Liver (tissue), 3 donors: Measurements from ENCODE around the gene HLCS.

Experiments
- ATF3 ChIP-seq: IDR thresholded peaks from 2 replicates; pipeline ENCODE4 v1.6.1; 2016; ENCODE audit warnings: antibody characterized with exemption
- FOXA1 ChIP-seq: IDR thresholded peaks from 2 replicates; pipeline ENCODE4 v1.6.1; 2016; ENCODE audit warnings: antibody characterized with exemption
- GABPA ChIP-seq, 2 donors: IDR thresholded peaks in 1 of 2; conservative IDR thresholded peaks in 1 of 2; 2 replicates each; pipeline ENCODE4 v1.6.1; 2016; ENCODE audit warnings: antibody characterized with exemption in 2 of 2, mild to moderate bottlenecking in 1 of 2, moderate library complexity in 1 of 2
- JUND ChIP-seq, 2 donors: IDR thresholded peaks; 2 replicates each; pipeline ENCODE4 v1.6.1; 2016; ENCODE audit warnings: antibody characterized with exemption in 2 of 2
- RAD21 ChIP-seq, 2 donors: IDR thresholded peaks; 2 replicates each; pipeline ENCODE4 v1.6.1; 2016; ENCODE audit warnings: antibody characterized with exemption in 2 of 2, mild to moderate bottlenecking in 2 of 2
- REST ChIP-seq: IDR thresholded peaks from 2 replicates; pipeline ENCODE4 v1.6.1; 2016; ENCODE audit warnings: antibody characterized with exemption, mild to moderate bottlenecking
- SP1 ChIP-seq: IDR thresholded peaks from 2 replicates; pipeline ENCODE4 v1.6.1; 2018; ENCODE audit warnings: antibody characterized with exemption, mild to moderate bottlenecking
- TAF1 ChIP-seq: conservative IDR thresholded peaks from 2 replicates; pipeline ENCODE4 v1.6.1; 2016; ENCODE audit warnings: antibody characterized with exemption, mild to moderate bottlenecking
- YY1 ChIP-seq: IDR thresholded peaks from 2 replicates; pipeline ENCODE4 v1.6.1; 2016; ENCODE audit warnings: antibody characterized with exemption, mild to moderate bottlenecking
- ZBTB33 ChIP-seq: IDR thresholded peaks from 2 replicates; pipeline ENCODE4 v1.6.1; 2016; ENCODE audit warnings: antibody characterized with exemption
- TF ChIP-seq, protein P1 (sequence below): fragments of 150-350 bp; IDR thresholded peaks from 2 replicates; pipeline ENCODE4 v1.5.1; 2017; ENCODE audit warnings: improper control_type of control experiment, low read depth, low read length; ENCODE audit not compliant: missing input control
- TF ChIP-seq, protein P2 (sequence below): IDR thresholded peaks from 2 replicates; pipeline ENCODE4 v1.6.1; 2016; ENCODE audit warnings: antibody characterized with exemption
- donor health status: healthy.
- donor health status: healthy.

GRCh38 chr21:36776981-36777617, 189.4 kb downstream of the HLCS start:
- TF ChIP-seq, protein P1, sequence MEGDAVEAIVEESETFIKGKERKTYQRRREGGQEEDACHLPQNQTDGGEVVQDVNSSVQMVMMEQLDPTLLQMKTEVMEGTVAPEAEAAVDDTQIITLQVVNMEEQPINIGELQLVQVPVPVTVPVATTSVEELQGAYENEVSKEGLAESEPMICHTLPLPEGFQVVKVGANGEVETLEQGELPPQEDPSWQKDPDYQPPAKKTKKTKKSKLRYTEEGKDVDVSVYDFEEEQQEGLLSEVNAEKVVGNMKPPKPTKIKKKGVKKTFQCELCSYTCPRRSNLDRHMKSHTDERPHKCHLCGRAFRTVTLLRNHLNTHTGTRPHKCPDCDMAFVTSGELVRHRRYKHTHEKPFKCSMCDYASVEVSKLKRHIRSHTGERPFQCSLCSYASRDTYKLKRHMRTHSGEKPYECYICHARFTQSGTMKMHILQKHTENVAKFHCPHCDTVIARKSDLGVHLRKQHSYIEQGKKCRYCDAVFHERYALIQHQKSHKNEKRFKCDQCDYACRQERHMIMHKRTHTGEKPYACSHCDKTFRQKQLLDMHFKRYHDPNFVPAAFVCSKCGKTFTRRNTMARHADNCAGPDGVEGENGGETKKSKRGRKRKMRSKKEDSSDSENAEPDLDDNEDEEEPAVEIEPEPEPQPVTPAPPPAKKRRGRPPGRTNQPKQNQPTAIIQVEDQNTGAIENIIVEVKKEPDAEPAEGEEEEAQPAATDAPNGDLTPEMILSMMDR = no peak
- TF ChIP-seq ATF3 (no peak), YY1 (no peak), JUND (IDR thresholded peaks at IDR 0.05) (no peak), GABPA (IDR thresholded peaks at IDR 0.05 in 1 of 2, conservative IDR thresholded peaks at IDR 0.05 in 1 of 2) (no peak), RAD21 (IDR thresholded peaks at IDR 0.05) (no peak), FOXA1 (no peak), ZBTB33 (no peak), SP1 (no peak), REST (no peak), TAF1 (no peak)
- TF ChIP-seq, protein P2, sequence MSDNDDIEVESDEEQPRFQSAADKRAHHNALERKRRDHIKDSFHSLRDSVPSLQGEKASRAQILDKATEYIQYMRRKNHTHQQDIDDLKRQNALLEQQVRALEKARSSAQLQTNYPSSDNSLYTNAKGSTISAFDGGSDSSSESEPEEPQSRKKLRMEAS = no peak
